Liver (tissue), 3 donors: ENCODE measurements around the gene NBPF15.
"Not testable (repeated sequence)": the region's sequence is repeated elsewhere in the genome, so short reads cannot be mapped to it uniquely, and the experiment has no call there.

Experiments used
- HNF4G ChIP-seq: IDR thresholded peaks from 2 replicates; pipeline ENCODE4 v1.6.1; 2016; ENCODE audit warnings: antibody characterized with exemption
- JUND ChIP-seq, 2 donors: IDR thresholded peaks; 2 replicates each; pipeline ENCODE4 v1.6.1; 2016; ENCODE audit warnings: antibody characterized with exemption in 2 of 2
- MAX ChIP-seq: IDR thresholded peaks from 2 replicates; pipeline ENCODE4 v1.6.1; 2016; ENCODE audit warnings: antibody characterized with exemption
- RAD21 ChIP-seq, 2 donors: IDR thresholded peaks; 2 replicates each; pipeline ENCODE4 v1.6.1; 2016; ENCODE audit warnings: antibody characterized with exemption in 2 of 2, mild to moderate bottlenecking in 2 of 2
- SP1 ChIP-seq: IDR thresholded peaks from 2 replicates; pipeline ENCODE4 v1.6.1; 2018; ENCODE audit warnings: antibody characterized with exemption, mild to moderate bottlenecking
- TAF1 ChIP-seq: conservative IDR thresholded peaks from 2 replicates; pipeline ENCODE4 v1.6.1; 2016; ENCODE audit warnings: antibody characterized with exemption, mild to moderate bottlenecking
- TF ChIP-seq, protein P1 (sequence below): fragments of 150-350 bp; IDR thresholded peaks from 2 replicates; pipeline ENCODE4 v1.5.1; 2017; ENCODE audit warnings: improper control_type of control experiment, low read depth, low read length; ENCODE audit not compliant: missing input control
- TF ChIP-seq, protein P2 (sequence below): IDR thresholded peaks from 2 replicates; pipeline ENCODE4 v1.6.1; 2016; ENCODE audit warnings: antibody characterized with exemption
- donor health status: healthy.
- donor health status: healthy.

DNA sequence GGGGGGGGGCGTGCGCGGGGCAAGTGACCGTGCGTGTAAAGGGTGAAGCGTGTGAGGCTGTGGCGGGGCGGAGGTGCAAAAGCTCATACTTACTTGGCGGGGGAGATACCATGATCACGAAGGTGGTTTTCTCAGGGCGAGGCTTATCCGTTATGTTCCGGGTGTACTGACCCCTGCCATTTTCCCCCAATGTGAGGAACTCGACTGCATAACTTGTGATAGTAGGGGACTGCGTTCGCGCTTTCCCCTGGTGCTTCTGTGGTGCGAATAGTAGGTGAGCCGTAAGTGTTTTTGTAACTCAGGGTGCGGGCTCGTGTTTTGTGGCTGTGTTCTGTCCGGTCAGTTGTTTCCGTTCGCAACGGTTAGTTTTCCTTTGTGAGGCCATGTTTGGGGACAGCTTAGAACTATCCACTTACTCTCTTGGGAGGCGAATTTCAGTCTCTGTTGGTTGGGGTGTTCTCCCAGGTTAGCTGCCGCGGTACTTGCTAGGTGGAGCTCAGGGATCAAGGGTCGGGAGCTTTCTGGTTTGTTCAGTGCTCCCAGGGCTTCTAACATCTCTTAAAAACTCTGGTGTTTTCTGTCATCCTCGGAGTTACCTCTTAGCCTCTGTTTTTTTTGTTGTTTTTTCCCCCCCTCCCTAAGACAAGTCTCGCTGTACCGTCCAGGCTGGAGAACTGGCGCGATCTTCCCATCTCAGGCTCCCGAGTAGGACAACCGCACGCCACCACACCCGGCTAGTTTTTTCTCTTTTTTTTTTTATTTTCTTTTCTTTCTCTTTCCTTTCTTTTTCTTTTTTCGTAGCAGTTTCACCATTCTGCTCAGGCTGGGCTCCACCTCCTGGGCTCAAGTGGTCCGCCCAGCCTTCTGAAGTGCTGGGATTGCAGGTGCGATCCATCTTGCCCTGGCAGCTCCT, 48.7 kb downstream of the NBPF15 start:
- TF ChIP-seq, protein P1, sequence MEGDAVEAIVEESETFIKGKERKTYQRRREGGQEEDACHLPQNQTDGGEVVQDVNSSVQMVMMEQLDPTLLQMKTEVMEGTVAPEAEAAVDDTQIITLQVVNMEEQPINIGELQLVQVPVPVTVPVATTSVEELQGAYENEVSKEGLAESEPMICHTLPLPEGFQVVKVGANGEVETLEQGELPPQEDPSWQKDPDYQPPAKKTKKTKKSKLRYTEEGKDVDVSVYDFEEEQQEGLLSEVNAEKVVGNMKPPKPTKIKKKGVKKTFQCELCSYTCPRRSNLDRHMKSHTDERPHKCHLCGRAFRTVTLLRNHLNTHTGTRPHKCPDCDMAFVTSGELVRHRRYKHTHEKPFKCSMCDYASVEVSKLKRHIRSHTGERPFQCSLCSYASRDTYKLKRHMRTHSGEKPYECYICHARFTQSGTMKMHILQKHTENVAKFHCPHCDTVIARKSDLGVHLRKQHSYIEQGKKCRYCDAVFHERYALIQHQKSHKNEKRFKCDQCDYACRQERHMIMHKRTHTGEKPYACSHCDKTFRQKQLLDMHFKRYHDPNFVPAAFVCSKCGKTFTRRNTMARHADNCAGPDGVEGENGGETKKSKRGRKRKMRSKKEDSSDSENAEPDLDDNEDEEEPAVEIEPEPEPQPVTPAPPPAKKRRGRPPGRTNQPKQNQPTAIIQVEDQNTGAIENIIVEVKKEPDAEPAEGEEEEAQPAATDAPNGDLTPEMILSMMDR = not testable (repeated sequence)
- not testable (repeated sequence) for TF ChIP-seq TAF1; JUND (IDR thresholded peaks at IDR 0.05); HNF4G; RAD21 (IDR thresholded peaks at IDR 0.05)
- TF ChIP-seq MAX = peak; percentile 25
- peak; percentile 29 for TF ChIP-seq SP1
- TF ChIP-seq, protein P2, sequence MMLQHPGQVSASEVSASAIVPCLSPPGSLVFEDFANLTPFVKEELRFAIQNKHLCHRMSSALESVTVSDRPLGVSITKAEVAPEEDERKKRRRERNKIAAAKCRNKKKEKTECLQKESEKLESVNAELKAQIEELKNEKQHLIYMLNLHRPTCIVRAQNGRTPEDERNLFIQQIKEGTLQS = not testable (repeated sequence)
